Lower leg skin (tissue), 4 donors: Measurements from ENCODE around the gene LRPPRC. TPM values are rescaled to one million over a fixed set of nuclear protein-coding genes. Genes with fewer than 3 reads are reported as not detected.

Experiments used
- DNase-seq, 2 donors: peaks; one replicate each; pipeline ENCODE4 v3.0.0-alpha.2; 2019; ENCODE audit warnings: low spot score in 2 of 2
- H3K4me3 ChIP-seq: fragments of 200-600 bp; sonication (generic); 2 replicates; pipeline ENCODE4 v1.5.1; 2017; ENCODE audit warnings: mild to moderate bottlenecking, low read depth; ENCODE audit not compliant: poor library complexity, severe bottlenecking
- CTCF ChIP-seq, 3 donors: fragments of 450-650 bp; IDR thresholded peaks; one replicate each; pipeline ENCODE4 v1.5.1; 2016; ENCODE audit warnings: antibody characterized with exemption in 3 of 3, mild to moderate bottlenecking in 3 of 3, moderate library complexity in 2 of 3
- POLR2A ChIP-seq, 2 donors: fragments of 450-650 bp; IDR thresholded peaks; one replicate each; pipeline ENCODE4 v1.6.1; 2016 to 2017; ENCODE audit warnings: antibody characterized with exemption in 2 of 2, mild to moderate bottlenecking in 1 of 2, moderate library complexity in 1 of 2
- WGBS, 2 donors: methylation state at CpG; one replicate each; pipeline ENCODE4 v1.1.5; 2018; 5-methylcytosine and 5-hydroxymethylcytosine counted together
- intact Hi-C: fragments of 100-400 bp; cut with DNase I; formaldehyde crosslinking; loops from one replicate; pipeline ENCODE4 v1.15.0; 2023; ENCODE audit warnings: low total_unique reads
- total RNA-seq, 4 donors: library from RNA; depleted of rRNA; stranded (reverse); fragments of >200 nt; gene quantifications; one replicate each; pipeline ENCODE4 v1.1.0, GENCODE V29; 2016

LRPPRC gene
- total RNA-seq, 4 donors from 2014 or later, result 39.5 to 51.2 (median 47.8) TPM

GRCh38 chr2:44009136-44009735 is 13.4 kb upstream of the LRPPRC start:
- intact Hi-C loops, result no loop called here
- 67 to 73% methylated on average over 3 of the region's 3 CpGs for WGBS, 2 donors

GRCh38 chr2:44005846-44006245 is 10.1 kb upstream of the LRPPRC start:
- WGBS, 2 donors, result 73 to 86% methylated on average over 3 of the region's 3 CpGs
- TF ChIP-seq CTCF (IDR thresholded peaks at IDR 0.05) (no peak), POLR2A (IDR thresholded peaks at IDR 0.05) (no peak)
- intact Hi-C loops, result no loop called here
- no peak overlapping the region for H3K4me3 ChIP-seq
- DNase-seq, result no peak

More at GRCh38 chr2:44009136-44009735, 13.4 kb upstream of the LRPPRC start:
- H3K4me3 ChIP-seq, result no peak overlapping the region
- no peak for DNase-seq
- TF ChIP-seq POLR2A (IDR thresholded peaks at IDR 0.05) (no peak), CTCF (IDR thresholded peaks at IDR 0.05) (no peak)

- no peak overlapping the region for H3K4me3 ChIP-seq
- TF ChIP-seq POLR2A (IDR thresholded peaks at IDR 0.05), result no peak
- 68 to 72% methylated on average over 3 of the region's 3 CpGs for WGBS, 2 donors
- intact Hi-C loops, result no loop called here
- DNase-seq, result no peak
Measured at GRCh38 chr2:44004735-44005602, 9.2 kb upstream of the LRPPRC start.

GRCh38 chr2:44001716-44002115 is 5.9 kb upstream of the LRPPRC start:
- 68 to 69% methylated on average over 1 of the region's 1 CpG for WGBS, 2 donors
- no peak overlapping the region for H3K4me3 ChIP-seq
- intact Hi-C loops, result no loop called here
- DNase-seq, result no peak
- TF ChIP-seq CTCF (IDR thresholded peaks at IDR 0.05) (no peak), POLR2A (IDR thresholded peaks at IDR 0.05) (no peak)

- no peak for DNase-seq
- intact Hi-C loops, result no loop called here
- TF ChIP-seq CTCF (IDR thresholded peaks at IDR 0.05), result no peak
- no peak for TF ChIP-seq POLR2A (IDR thresholded peaks at IDR 0.05)
- 84 to 89% methylated on average over 4 of the region's 4 CpGs for WGBS, 2 donors
- H3K4me3 ChIP-seq, result no peak overlapping the region
Measured at GRCh38 chr2:43998263-43998662, 2.5 kb upstream of the LRPPRC start.

- no peak overlapping the region for H3K4me3 ChIP-seq
- intact Hi-C loops, result no loop called here
- TF ChIP-seq POLR2A (IDR thresholded peaks at IDR 0.05) (no peak), CTCF (IDR thresholded peaks at IDR 0.05) (no peak)
- WGBS, 2 donors, result 71 to 87% methylated on average over 5 of the region's 5 CpGs
- no peak for DNase-seq
Measured at GRCh38 chr2:43993437-43993836, 2.4 kb downstream of the LRPPRC start.
